Spinal cord (tissue), 10 donors: ENCODE results near the gene ATOSA. TPM values are rescaled to one million over a fixed set of nuclear protein-coding genes. Genes with fewer than 3 reads are reported as not detected.
A peak's percentile ranks its signal among the peaks of the same experiment; 100 is the strongest.

Experiments
- DNase-seq, 6 donors: peaks; one replicate each; pipeline versions ENCODE4 v3.0.0 to v3.0.0-alpha.2; 2013 to 2015; ENCODE audit warnings: low spot score in 6 of 6, low read depth in 4 of 6
- H3K27ac ChIP-seq: one replicate; pipeline ENCODE4 v1.5.1; 2013; ENCODE audit warnings: low read depth, low read length, control low read depth
- H3K27me3 ChIP-seq: one replicate; pipeline ENCODE4 v1.6.1; 2013; ENCODE audit warnings: low read length; ENCODE audit not compliant: control insufficient read depth, insufficient read depth
- H3K36me3 ChIP-seq: one replicate; pipeline ENCODE4 v1.6.1; 2013; ENCODE audit warnings: low read length; ENCODE audit not compliant: control insufficient read depth, insufficient read depth
- H3K4me1 ChIP-seq: one replicate; pipeline ENCODE4 v1.6.1; 2013; ENCODE audit warnings: low read length; ENCODE audit not compliant: control insufficient read depth, insufficient read depth
- H3K4me3 ChIP-seq: one replicate; pipeline ENCODE4 v1.5.1; 2013; ENCODE audit warnings: low read depth, low read length, control low read depth
- H3K9me3 ChIP-seq: one replicate; pipeline ENCODE4 v1.6.1; 2013; ENCODE audit warnings: low read length; ENCODE audit not compliant: control insufficient read depth, insufficient read depth
- WGBS: methylation state at CpG from one replicate; pipeline ENCODE4 v1.1.5; 2013; ENCODE audit warnings: missing lambda C conversion rate; ENCODE audit not compliant: insufficient coverage; 5-methylcytosine and 5-hydroxymethylcytosine counted together
- polyA plus RNA-seq, 2 donors: library from polyadenylated mRNA; unstranded; fragments of 120-200 nt; gene quantifications; one replicate each; pipeline ENCODE4 v1.2.1, GENCODE V29; 2013; ENCODE audit not compliant: insufficient read length in 2 of 2
- total RNA-seq, 2 donors: library from RNA; depleted of rRNA in 1 of 2; stranded (reverse); fragments of 120-200 nt in 1 of 2; fragments of >200 nt in 1 of 2; gene quantifications; one replicate each; pipeline versions ENCODE4 v1.2.3 to v1.2.4, GENCODE V29; 2013 to 2014
- donor health status: healthy.

Gene ATOSA
- total and polyA plus RNA-seq, 4 donors, result 37.4 to 86.8 (median 48.7) TPM

DNA sequence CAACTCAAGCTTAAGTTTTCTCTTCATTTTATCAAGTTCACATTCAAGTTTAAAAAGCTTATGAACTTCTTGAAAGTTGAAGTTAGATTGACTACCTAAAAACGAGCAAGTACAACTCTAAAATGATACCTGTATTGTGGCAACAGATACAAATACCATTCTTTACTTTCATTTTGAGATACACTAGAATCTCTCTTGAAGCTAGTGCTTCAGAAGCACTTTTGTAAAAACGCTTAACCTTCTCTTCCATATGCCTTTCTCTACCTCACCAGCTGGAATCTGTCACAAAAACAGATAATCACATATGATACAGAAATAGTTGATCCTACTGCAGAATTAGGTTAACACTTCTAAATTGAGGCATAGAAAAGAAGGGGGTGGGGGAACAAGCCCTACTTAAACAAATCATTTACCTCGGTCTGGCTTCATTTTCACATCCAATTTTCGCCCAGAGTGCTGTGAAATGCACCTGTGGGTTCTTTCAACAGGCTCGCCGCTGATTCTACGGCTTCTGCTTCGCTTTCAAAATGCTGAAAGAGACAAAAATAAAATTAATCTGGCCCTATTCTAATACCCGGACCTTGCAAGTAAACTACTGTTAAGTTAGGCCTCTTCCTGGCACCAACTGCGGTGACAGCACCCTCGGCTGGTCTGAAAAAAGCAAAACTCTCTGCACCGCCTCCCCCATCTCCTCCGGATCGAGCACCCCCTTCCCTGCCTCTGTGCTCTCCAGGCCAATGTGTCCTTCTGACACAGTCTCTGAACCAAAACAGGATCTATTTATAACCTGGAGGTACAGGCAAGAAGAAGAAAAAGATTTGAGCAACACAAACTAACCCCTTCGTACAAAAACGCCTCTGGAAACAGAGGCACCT, 1.4 kb downstream of the ATOSA start:
- Histone ChIP-seq H3K27me3 (no peaks in the 10 kb centered on the region), H3K36me3 (no peaks in the 10 kb centered on the region), H3K4me1 (peaks cover 6% of the 10 kb centered on the region), H3K9me3 (peaks cover 2% of the 10 kb centered on the region), H3K27ac (peak overlapping the region; percentile 96), H3K4me3 (peak overlapping the region; percentile 93)
- peak in 5 of 6 donors; percentile 38 to 81 (median 49) for DNase-seq
- 4% methylated on average over 14 of the region's 16 CpGs for WGBS

DNA sequence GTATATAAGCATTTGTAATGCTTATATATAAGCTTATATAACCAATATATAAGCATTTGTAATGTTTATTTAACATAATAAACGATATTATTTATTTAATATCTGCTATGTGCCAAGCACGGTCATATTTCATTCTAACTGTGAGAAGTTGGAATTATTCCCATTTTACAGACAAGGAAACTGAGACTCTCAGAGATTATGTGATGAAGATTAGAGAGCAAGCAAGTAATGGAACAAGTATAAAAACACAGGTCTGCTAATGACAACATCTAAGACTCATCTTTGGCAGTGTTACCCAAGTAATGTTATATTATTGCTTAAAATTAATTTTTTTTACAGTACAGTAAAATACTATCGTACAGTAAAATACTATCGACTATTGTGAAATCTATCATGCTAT, 4.4 kb downstream of the ATOSA start:
- no peak overlapping the region for H3K27ac ChIP-seq
- peaks cover 2% of the 10 kb centered on the region for H3K36me3 ChIP-seq
- DNase-seq, result no peak
- no CpG with 5 or more reads among the region's 4 CpGs for WGBS
- no peak overlapping the region for H3K4me3 ChIP-seq
- H3K27me3 ChIP-seq, result no peaks in the 10 kb centered on the region
- peaks cover 6% of the 10 kb centered on the region for H3K4me1 ChIP-seq
- no peaks in the 10 kb centered on the region for H3K9me3 ChIP-seq

DNA sequence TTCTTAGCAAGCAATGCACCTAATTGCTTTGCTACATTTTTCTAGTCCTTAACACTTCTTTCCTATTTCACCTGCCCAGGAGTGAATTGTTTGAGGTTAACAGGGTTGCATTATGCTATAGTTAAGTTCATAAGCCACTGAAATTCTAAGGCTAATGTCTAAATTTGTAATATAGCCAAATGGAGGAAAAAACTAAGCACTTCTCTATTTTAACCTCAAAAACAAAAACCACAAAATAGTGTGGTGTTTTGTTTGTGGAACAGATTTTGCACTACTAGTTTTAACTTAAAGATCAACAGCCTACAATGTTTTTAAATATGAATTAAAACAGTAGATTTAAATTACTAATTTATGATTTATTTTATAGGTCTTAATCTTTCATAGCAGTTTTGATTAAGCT, 5.5 kb downstream of the ATOSA start:
- no peaks in the 10 kb centered on the region for H3K27me3 ChIP-seq
- H3K4me3 ChIP-seq, result no peak overlapping the region
- no peak for DNase-seq
- no peaks in the 10 kb centered on the region for H3K9me3 ChIP-seq
- peaks cover 5% of the 10 kb centered on the region for H3K36me3 ChIP-seq
- peaks cover 4% of the 10 kb centered on the region for H3K4me1 ChIP-seq
- no peak overlapping the region for H3K27ac ChIP-seq

DNA sequence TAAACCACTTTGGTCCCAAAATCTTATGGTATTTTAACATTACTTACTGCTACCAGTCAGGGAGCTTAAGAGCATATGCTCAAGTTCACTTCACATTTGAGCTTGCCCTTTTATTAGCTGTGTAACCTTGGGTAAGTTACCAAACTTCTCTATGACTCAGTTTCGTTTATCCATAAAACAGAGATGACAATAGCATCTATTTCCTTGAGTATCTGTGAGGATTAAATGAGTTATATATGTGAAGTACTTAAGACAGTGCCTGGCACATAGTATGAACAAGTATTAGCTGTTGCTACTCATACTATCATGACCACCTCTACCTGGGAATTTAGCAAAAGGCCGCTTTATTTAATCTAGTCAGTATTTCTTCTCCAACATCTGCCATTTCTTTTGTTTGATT, 5.9 kb downstream of the ATOSA start:
- Histone ChIP-seq H3K27ac (no peak overlapping the region), H3K9me3 (no peaks in the 10 kb centered on the region), H3K36me3 (peaks cover 5% of the 10 kb centered on the region), H3K4me3 (no peak overlapping the region), H3K4me1 (peaks cover 4% of the 10 kb centered on the region), H3K27me3 (no peaks in the 10 kb centered on the region)
- DNase-seq, result no peak
- WGBS, result 100% methylated on average over 1 of the region's 2 CpGs

DNA sequence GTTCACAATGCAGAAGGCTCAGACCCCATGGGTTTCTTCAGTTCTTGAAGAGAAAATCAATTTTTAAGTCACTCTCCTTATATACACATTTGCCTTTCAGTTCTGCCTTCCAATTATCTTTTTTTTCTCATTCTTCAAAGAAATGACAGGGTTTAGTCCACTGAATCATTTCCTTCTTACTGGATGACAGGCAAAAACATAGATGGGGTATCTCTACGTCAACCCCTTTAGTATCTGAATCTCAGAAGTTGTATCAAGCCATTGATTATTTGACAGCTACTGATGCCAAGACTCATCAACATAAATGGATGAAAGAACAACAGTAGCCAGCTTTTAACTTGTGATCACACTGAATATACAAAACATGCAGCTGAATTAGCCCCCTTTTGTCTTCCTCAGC, 6.5 kb downstream of the ATOSA start:
- peak in 1 of 6 donors; percentile 43 for DNase-seq
- Histone ChIP-seq H3K27me3 (no peaks in the 10 kb centered on the region), H3K27ac (no peak overlapping the region), H3K4me3 (no peak overlapping the region), H3K36me3 (peaks cover 5% of the 10 kb centered on the region), H3K9me3 (no peaks in the 10 kb centered on the region), H3K4me1 (no peaks in the 10 kb centered on the region)
- WGBS, result no CpG with 5 or more reads among the region's 1 CpG

DNA sequence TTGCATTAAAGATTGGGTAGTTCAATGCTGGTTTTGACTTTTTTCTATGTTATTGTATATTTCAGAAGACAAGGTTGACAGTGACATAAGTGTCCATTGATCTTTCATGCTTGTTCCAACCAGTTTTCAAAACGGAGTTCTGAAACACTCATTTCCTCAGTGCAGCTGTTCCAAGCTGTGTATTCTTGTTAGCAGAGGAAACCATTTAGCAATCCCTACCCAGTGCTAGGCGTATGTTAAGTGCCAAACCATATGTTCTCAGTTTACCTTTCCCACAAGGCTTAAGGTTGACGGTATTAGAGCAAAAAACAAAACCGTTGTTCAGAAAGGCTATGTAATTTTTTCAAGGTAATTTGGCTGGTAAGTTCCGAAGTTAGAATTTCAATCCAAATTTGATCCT, 9.1 kb downstream of the ATOSA start:
- no peaks in the 10 kb centered on the region for H3K9me3 ChIP-seq
- no peaks in the 10 kb centered on the region for H3K27me3 ChIP-seq
- no peak overlapping the region for H3K4me3 ChIP-seq
- H3K27ac ChIP-seq, result no peak overlapping the region
- peaks cover 5% of the 10 kb centered on the region for H3K36me3 ChIP-seq
- DNase-seq, result peak in 1 of 6 donors; percentile 31
- no peaks in the 10 kb centered on the region for H3K4me1 ChIP-seq
- 17% methylated on average over 1 of the region's 5 CpGs for WGBS

DNA sequence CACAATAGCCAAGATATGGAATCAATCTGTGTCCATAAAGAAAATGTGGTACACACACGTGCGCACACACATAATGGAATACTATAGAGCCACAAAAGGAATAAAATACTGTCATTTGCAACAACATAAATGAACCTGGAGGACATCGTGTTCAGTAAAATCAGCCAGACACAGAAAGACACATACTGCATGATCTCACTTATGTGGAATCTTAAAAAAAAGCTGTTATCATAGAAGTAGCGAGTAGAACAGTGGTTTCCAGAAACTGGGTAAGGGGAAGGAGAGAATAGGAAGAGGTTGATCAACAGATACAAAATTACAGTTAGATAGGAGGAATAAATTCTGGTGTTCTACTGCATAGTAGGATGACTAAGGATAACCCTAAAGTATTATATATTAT, 11.1 kb downstream of the ATOSA start:
- peaks cover 9% of the 10 kb centered on the region for H3K36me3 ChIP-seq
- no peaks in the 10 kb centered on the region for H3K4me1 ChIP-seq
- DNase-seq, result no peak
- no peak overlapping the region for H3K27ac ChIP-seq
- no peak overlapping the region for H3K4me3 ChIP-seq
- no peaks in the 10 kb centered on the region for H3K9me3 ChIP-seq
- no peaks in the 10 kb centered on the region for H3K27me3 ChIP-seq
- no CpG with 5 or more reads among the region's 4 CpGs for WGBS

DNA sequence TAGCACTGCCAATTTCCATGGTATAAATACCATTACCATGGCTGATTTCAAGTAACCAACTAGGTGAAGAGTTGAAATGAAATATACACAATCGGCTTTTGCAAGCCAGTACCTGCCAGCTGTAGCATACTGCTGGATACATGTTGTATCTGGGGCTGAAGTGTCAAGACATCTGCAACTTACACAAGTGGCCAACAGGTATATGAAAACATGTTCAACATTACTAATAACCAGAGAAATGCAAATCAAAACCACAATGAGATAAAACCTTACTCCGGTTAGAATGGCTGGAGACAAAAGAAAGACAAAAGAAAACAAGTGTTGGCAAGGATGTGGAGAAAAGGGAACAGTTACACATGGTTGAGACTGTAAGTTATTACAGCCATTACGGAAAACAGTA, 11.6 kb downstream of the ATOSA start:
- Histone ChIP-seq H3K4me1 (no peaks in the 10 kb centered on the region), H3K36me3 (peaks cover 9% of the 10 kb centered on the region), H3K9me3 (no peaks in the 10 kb centered on the region), H3K27ac (no peak overlapping the region), H3K27me3 (no peaks in the 10 kb centered on the region), H3K4me3 (no peak overlapping the region)
- WGBS, result no CpG with 5 or more reads among the region's 3 CpGs
- DNase-seq, result no peak

DNA sequence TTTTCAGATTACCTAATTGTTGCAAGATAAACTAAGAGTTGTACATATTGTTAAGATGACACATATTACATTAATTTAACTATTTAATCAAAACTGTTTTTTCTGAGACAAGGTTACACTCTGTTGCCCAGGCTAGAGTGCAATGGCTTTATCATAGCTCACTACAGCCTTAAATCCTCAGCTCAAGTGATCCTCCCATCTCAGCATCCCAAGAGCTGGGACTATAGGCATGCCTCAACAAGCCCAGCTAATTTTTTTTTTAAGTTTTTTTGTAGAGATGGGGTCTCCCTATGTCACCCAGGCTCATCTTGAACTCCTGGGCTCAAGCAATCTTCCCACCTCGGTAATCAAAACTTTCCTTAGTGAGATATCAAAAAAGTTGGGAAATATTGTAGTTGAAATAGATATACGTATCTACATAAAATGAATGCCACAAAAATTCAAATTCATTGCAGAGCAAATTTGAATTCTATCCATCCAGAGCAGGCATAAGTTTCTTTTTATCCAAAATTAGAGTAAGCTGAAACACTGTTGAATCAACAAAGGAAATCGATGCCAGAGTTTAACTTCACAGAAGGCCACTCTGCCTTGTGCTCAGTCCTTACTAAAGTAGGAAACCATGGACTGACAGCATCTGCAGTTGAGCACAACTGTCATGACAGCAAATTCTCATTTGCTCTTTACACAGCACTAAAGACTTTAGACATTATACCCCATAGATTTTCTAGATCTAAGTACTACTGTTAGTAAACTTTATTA, 15.5 kb downstream of the ATOSA start:
- no peak overlapping the region for H3K27ac ChIP-seq
- 93% methylated on average over 1 of the region's 3 CpGs for WGBS
- peaks cover 5% of the 10 kb centered on the region for H3K36me3 ChIP-seq
- no peaks in the 10 kb centered on the region for H3K27me3 ChIP-seq
- no peaks in the 10 kb centered on the region for H3K4me1 ChIP-seq
- no peak for DNase-seq
- no peak overlapping the region for H3K4me3 ChIP-seq
- H3K9me3 ChIP-seq, result no peaks in the 10 kb centered on the region

DNA sequence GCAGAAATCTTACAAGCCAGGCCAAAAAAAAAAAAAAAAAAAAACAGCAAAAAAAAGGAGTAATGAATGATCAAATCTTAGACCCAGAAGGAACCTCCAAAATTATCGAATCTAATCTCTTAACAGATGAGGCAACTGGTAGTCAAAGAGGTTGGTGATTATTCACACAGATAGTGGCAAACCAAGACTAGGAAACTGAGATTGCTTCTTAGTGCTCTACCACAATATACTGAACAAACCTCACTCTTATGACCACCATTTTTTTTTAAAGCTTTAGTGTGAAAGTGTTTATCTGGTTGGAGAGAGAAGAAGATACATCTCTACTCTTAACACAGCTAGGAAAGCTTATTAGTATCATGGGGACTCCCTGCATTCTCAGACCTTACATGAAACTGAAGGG, 17.3 kb downstream of the ATOSA start:
- H3K27me3 ChIP-seq, result no peaks in the 10 kb centered on the region
- peaks cover 5% of the 10 kb centered on the region for H3K36me3 ChIP-seq
- no CpG with 5 or more reads among the region's 1 CpG for WGBS

More for the DNA sequence above, 17.3 kb downstream of the ATOSA start:
- no peak overlapping the region for H3K27ac ChIP-seq
- no peaks in the 10 kb centered on the region for H3K4me1 ChIP-seq
- H3K9me3 ChIP-seq, result no peaks in the 10 kb centered on the region
- no peak overlapping the region for H3K4me3 ChIP-seq
- DNase-seq, result no peak
